Motor neuron (in vitro differentiated cells): ENCODE results near the gene MAST2. TPM values are rescaled to one million over a fixed set of nuclear protein-coding genes. Genes with fewer than 3 reads are reported as not detected.
A peak's percentile ranks its signal among the peaks of the same experiment; 100 is the strongest.
"Not testable (repeated sequence)": the region's sequence is repeated elsewhere in the genome, so short reads cannot be mapped to it uniquely, and the experiment has no call there.

Experiments used
- ATAC-seq, 8 experiments: fragments of 200-7000 bp; cut with Tn5 transposase; replicated peaks in 6 of 8; 2 replicates each; pipeline ENCODE4 v1.8.0; 2021; ENCODE audit warnings: mild to moderate bottlenecking in 8 of 8, moderate library complexity in 8 of 8
- H3K27ac ChIP-seq, 2 donors: fragments of 250-450 bp; sonication (Bioruptor Pico); 2 replicates each; pipeline ENCODE4 v1.9.0; 2021; ENCODE audit warnings: antibody characterized with exemption in 2 of 2, mild to moderate bottlenecking in 2 of 2, moderate library complexity in 1 of 2
- H3K4me1 ChIP-seq, 2 donors: fragments of 250-450 bp; sonication (Bioruptor Pico); replicated peaks in 1 of 2; 2 replicates each; pipeline ENCODE4 v1.6.1; 2021; ENCODE audit warnings: antibody characterized with exemption in 2 of 2, mild to moderate bottlenecking in 2 of 2, moderate library complexity in 1 of 2
- H3K4me3 ChIP-seq, 5 donors: fragments of 250-450 bp; sonication (Bioruptor Pico); 2 replicates each; pipeline ENCODE4 v1.9.0; 2021; ENCODE audit warnings: antibody characterized with exemption in 5 of 5, mild to moderate bottlenecking in 5 of 5, moderate library complexity in 4 of 5
- WGBS, 10 experiments: fragments of 450-650 bp; shearing (Covaris generic); methylation state at CpG; one replicate each; pipeline ENCODE4 v1.0.0; 2022; 5-methylcytosine and 5-hydroxymethylcytosine counted together
- in situ Hi-C, 9 experiments: fragments of 400-800 bp; cut with MboI; loops; one replicate each; pipeline ENCODE4 v1.15.0; 2021; ENCODE audit warnings: low sequenced_read_pairs in 9 of 9, low pct_unique_long_range_greater_than_20kb in 2 of 9; ENCODE audit not compliant: unreplicated experiment in 9 of 9
- total RNA-seq, 8 experiments: library from RNA; unstranded; fragments of 300-600 nt; gene quantifications; 2 replicates each; pipeline versions ENCODE4 v1.2.3 to v1.2.4, GENCODE V29; 2022

MAST2 gene
- total RNA-seq, 8 experiments from 2014 or later, result 17.8 to 50.0 (median 31.7) TPM

GRCh38 chr1:45796381-45796780, 7.0 kb upstream of the MAST2 start:
- no peak overlapping the region for H3K27ac ChIP-seq
- in situ Hi-C loops, result no loop called here
- ATAC-seq, result no peak
- H3K4me3 ChIP-seq, result no peak overlapping the region
- 0 to 100% (median 94%) methylated on average over 1 to 2 of the region's 2 CpGs; no CpG with 5 or more reads in 1 of the 10 experiments for WGBS, 10 experiments
- H3K4me1 ChIP-seq, result no peaks in the 10 kb centered on the region

GRCh38 chr1:45796946-45797345, 6.5 kb upstream of the MAST2 start:
- ATAC-seq, result no peak
- no peaks in the 10 kb centered on the region for H3K4me1 ChIP-seq
- H3K27ac ChIP-seq, result no peak overlapping the region
- H3K4me3 ChIP-seq, result no peak overlapping the region
- WGBS, 10 experiments, result 77 to 100% (median 92%) methylated on average over 2 to 9 of the region's 9 CpGs; no CpG with 5 or more reads in 3 of the 10 experiments
- in situ Hi-C loops, result no loop called here

DNA sequence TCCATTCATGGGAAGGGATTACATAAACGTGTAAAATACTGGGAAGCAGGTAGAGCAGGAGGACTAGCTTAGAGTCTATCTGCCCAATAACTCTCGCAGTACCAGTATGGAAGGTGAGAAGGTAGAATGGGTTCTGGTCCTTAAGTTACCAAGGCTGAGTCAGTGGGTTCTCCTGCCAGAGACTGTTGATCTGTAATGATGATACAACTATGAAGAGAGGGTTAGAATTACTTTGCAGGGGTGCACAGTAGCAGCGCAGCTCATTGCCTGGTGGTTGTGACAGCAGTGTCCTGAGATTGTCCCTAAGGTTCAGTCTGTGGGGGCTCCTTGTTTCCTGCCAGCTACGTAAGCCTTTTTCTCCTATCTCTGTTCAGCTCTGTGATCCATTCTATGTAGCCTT, 2.5 kb upstream of the MAST2 start:
- WGBS, 10 experiments, result 58 to 100% (median 88%) methylated on average over 1 to 4 of the region's 4 CpGs; no CpG with 5 or more reads in 2 of the 10 experiments
- in situ Hi-C loops, result no loop called here
- H3K27ac ChIP-seq, result no peak overlapping the region
- ATAC-seq, result no peak
- no peak overlapping the region for H3K4me3 ChIP-seq
- H3K4me1 ChIP-seq, result peaks cover 13 to 19% of the 10 kb centered on the region in 2 donors

DNA sequence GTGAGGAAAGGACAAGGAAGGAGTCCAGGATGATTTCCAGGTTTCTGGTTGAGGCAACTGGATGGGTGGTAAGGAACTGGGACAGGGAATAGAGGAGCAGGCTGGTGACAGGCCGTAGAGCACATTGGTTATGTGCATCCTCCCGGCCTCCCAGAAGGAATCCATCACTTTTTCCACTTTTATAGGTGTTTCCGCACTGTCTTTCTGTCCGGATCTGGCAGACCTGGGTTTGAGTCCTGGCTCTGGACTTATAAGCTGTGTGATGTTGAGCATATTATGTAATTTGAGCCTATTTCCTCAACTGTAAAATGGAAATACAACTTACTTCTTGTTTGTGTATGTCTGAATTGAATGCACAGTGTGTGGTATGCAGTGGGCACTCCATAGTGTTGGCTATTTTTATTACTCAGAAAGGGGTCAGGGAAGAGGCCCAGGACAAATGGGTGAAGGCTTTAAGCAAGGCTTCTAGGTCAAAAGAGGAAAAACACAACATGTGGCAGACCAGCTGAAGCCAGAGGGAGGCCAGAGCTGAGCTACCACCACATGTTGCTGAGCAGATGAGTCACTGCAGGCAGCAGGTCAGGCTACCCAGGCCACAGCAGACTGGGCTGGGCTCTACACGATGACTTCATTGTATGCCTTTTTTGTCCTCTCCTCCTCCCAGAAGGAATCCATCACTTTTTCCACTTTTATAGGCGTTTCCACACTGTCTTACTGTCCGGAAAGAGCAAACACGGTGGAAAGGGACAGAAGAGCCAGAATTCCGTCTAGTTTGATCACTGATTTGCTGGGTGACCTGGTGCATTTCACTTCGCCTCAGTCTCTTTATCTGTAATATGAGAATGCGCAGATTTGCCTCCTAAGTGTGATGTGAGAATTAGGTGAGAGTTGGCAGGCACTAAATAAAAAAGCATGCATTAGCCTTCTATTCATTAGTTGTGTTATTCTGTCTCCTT, 791 bp upstream of the MAST2 start:
- in situ Hi-C loops, result no loop called here
- peaks cover 13 to 19% of the 10 kb centered on the region in 2 donors for H3K4me1 ChIP-seq

GRCh38 chr1:45803781-45804668, 613 bp downstream of the MAST2 start:
- H3K27ac ChIP-seq, result peak overlapping the region; percentile 58 to 69
- 0 to 20% (median 0%) methylated on average over 1 to 5 of the region's 60 CpGs; no CpG with 5 or more reads in 1 of the 10 experiments for WGBS, 10 experiments
- H3K4me3 ChIP-seq, result peak overlapping the region; percentile 68 to 99 (median 92)
- in situ Hi-C loops, result not testable (repeated sequence)
- H3K4me1 ChIP-seq, result peaks cover 13 to 19% of the 10 kb centered on the region in 2 donors
- peak; percentile 9 to 51 (median 46) for ATAC-seq

More for the DNA sequence above, 791 bp upstream of the MAST2 start:
- Histone ChIP-seq H3K4me3 (peak overlapping the region; percentile 68 to 99 (median 92)), H3K27ac (peak overlapping the region; percentile 58)
- ATAC-seq, result peak; percentile 72 to 89 (median 87)
- 2 to 64% (median 52%) methylated on average over 3 to 9 of the region's 11 CpGs; no CpG with 5 or more reads in 2 of the 10 experiments for WGBS, 10 experiments

GRCh38 chr1:45804669-45804969, 1.2 kb downstream of the MAST2 start:
- ATAC-seq, result no peak
- in situ Hi-C loops, result no loop called here
- WGBS, 10 experiments, result 0 to 33% (median 15%) methylated on average over 1 to 2 of the region's 2 CpGs; no CpG with 5 or more reads in 1 of the 10 experiments
- peak overlapping the region; percentile 68 to 99 (median 92) for H3K4me3 ChIP-seq
- H3K27ac ChIP-seq, result no peak overlapping the region
- peaks cover 13 to 19% of the 10 kb centered on the region in 2 donors for H3K4me1 ChIP-seq

DNA sequence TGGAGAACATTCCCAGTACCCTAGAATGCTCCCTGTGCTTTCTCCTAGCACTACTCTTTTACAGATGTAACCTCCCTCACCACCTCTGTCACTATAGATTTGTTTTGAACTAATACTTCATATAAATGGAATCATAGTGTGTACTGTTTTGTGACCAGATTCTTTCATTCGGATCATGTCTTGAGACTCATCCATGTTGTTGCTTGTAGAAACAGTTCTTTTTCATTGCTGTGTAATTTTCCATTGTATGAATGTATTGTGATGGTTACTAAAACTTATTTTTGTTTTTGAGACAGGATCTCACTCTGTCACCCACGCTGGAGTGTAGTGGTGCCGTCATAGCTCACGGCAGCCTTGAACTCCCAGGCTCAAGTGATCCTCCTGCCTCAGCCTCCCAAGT, 2.7 kb downstream of the MAST2 start:
- in situ Hi-C loops, result no loop called here
- Histone ChIP-seq H3K4me1 (peaks cover 13 to 19% of the 10 kb centered on the region in 2 donors), H3K27ac (no peak overlapping the region), H3K4me3 (no peak overlapping the region)
- WGBS, 10 experiments, result 86 to 100% (median 98%) methylated on average over 1 to 4 of the region's 4 CpGs
- ATAC-seq, result no peak

- peaks cover 7 to 9% of the 10 kb centered on the region in 2 donors for H3K4me1 ChIP-seq
- no peak for ATAC-seq
- no peak overlapping the region for H3K27ac ChIP-seq
- in situ Hi-C loops, result no loop called here
- no peak overlapping the region for H3K4me3 ChIP-seq
These were observed 6.3 kb downstream of the MAST2 start for GRCh38 chr1:45809761-45810160.

DNA sequence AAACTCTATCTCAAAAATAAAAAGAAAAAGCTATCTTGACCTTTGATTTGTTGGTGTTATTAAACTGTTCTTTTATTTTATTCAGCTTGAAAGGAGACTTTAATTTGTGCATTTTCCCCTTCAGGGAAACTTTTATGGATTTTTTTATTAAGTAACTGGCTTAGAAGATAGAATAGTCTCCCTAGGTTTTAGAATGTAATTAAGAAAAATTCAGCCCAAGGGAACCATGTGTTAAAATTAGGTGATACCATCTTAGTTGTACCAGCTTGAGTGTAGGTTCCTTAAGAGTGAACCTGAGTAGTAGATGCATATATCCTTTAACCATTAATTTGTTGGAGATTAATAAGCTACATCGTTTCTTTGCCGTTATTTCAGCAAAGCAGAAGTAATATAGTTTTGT, 11.4 kb downstream of the MAST2 start:
- no peaks in the 10 kb centered on the region for H3K4me1 ChIP-seq
- H3K27ac ChIP-seq, result no peak overlapping the region
- ATAC-seq, result no peak
- WGBS, 10 experiments, result 90 to 100% (median 96%) methylated on average over 2 of the region's 2 CpGs
- H3K4me3 ChIP-seq, result no peak overlapping the region
- in situ Hi-C loops, result no loop called here

DNA sequence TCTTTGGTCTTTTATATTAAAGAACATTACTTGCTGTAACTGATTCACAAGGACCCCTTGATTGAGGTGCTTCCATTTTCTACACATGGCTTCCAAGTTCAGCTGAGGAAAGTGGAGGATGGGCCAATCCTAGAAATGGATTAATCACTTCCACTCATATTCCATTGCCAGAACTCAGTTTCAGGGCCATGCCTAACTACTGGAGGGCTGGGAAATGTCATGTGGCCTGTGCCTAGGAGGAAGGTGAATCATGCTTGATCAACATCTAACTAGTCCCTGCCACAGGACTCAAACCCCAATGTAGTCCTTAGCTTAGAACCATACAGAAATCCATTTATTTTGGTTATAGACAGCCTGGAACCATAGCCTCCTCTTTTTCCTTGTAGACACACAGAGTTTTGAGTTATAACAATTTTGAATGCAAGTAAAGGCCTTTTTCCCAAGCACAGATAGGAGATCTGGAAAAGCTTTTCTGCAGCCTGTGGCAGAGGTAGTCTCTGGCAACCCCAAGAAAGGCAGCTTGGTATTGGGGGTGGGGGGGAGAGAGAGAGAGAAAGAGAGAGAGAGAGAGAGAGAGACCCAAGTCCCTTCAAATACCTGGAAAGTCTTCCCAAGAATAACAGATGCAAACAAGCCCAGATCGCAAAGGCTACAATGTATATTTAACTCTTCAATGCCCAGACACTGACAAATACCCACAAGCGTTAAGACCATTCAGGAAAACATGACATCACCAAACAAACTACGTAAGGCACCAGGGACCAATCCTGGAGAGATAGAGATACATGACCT, 12.5 kb downstream of the MAST2 start:
- 53 to 100% (median 71%) methylated on average over 3 of the region's 3 CpGs; no CpG with 5 or more reads in 1 of the 10 experiments for WGBS, 10 experiments
- Histone ChIP-seq H3K27ac (no peak overlapping the region), H3K4me3 (no peak overlapping the region), H3K4me1 (no peaks in the 10 kb centered on the region)
- in situ Hi-C loops, result no loop called here
- peak in 2 of 8 experiments; percentile 42 to 54 for ATAC-seq

GRCh38 chr1:45820173-45820572, 16.8 kb downstream of the MAST2 start:
- no peak for ATAC-seq

GRCh38 chr1:45820788-45821187, 17.4 kb downstream of the MAST2 start:
- H3K4me1 ChIP-seq, result no peaks in the 10 kb centered on the region
- H3K27ac ChIP-seq, result no peak overlapping the region
- no peak overlapping the region for H3K4me3 ChIP-seq
- WGBS, 10 experiments, result 0 to 100% (median 67%) methylated on average over 1 to 3 of the region's 3 CpGs; no CpG with 5 or more reads in 1 of the 10 experiments
- in situ Hi-C loops, result no loop called here
- ATAC-seq, result no peak

More at GRCh38 chr1:45820173-45820572, 16.8 kb downstream of the MAST2 start:
- in situ Hi-C loops, result no loop called here
- Histone ChIP-seq H3K4me3 (no peak overlapping the region), H3K27ac (no peak overlapping the region), H3K4me1 (no peaks in the 10 kb centered on the region)
